Smooth muscle cell (in vitro differentiated cells): ENCODE results near the gene CPXM1. TPM values are rescaled to one million over a fixed set of nuclear protein-coding genes. Genes with fewer than 3 reads are reported as not detected.

ENCODE experiments used
- DNase-seq: peaks from one replicate; lab custom pipeline; 2025; ENCODE audit not compliant: unreplicated experiment; lab: John Stamatoyannopoulos, UW
- H2AFZ ChIP-seq: fragments of 200-600 bp; sonication (generic); 2 replicates; pipeline ENCODE4 v1.6.0; 2016; ENCODE audit warnings: antibody characterized with exemption, low read depth, mild to moderate bottlenecking
- H3F3A ChIP-seq: fragments of 200-600 bp; sonication (generic); 2 replicates; pipeline ENCODE4 v1.6.0; 2017; ENCODE audit warnings: antibody characterized with exemption, low read depth
- H3K27ac ChIP-seq: fragments of 200-600 bp; sonication (generic); 2 replicates; pipeline ENCODE4 v1.5.1; 2016; ENCODE audit warnings: low read depth, mild to moderate bottlenecking
- H3K27me3 ChIP-seq: fragments of 200-600 bp; sonication (generic); 2 replicates; pipeline ENCODE4 v1.6.1; 2016; ENCODE audit warnings: low read depth, mild to moderate bottlenecking
- H3K36me3 ChIP-seq: fragments of 200-600 bp; sonication (generic); 2 replicates; pipeline ENCODE4 v1.5.1; 2016; ENCODE audit warnings: low read depth
- H3K4me1 ChIP-seq: fragments of 200-600 bp; sonication (generic); 2 replicates; pipeline ENCODE4 v1.5.1; 2016; ENCODE audit warnings: low read depth
- H3K4me2 ChIP-seq: fragments of 200-600 bp; sonication (generic); 2 replicates; pipeline ENCODE4 v1.6.0; 2016; ENCODE audit warnings: mild to moderate bottlenecking
- H3K4me3 ChIP-seq: fragments of 200-600 bp; sonication (generic); 2 replicates; pipeline ENCODE4 v1.5.1; 2016; ENCODE audit warnings: mild to moderate bottlenecking
- H3K79me2 ChIP-seq: fragments of 200-600 bp; sonication (generic); 2 replicates; pipeline ENCODE4 v1.6.0; 2016; ENCODE audit warnings: low read depth, mild to moderate bottlenecking
- H3K9ac ChIP-seq: fragments of 200-600 bp; sonication (generic); 2 replicates; pipeline ENCODE4 v1.6.0; 2016; ENCODE audit warnings: low read depth
- H3K9me3 ChIP-seq: fragments of 200-600 bp; sonication (generic); replicated peaks from 2 replicates; pipeline ENCODE4 v1.5.1; 2016; ENCODE audit warnings: low read depth
- H4K20me1 ChIP-seq: fragments of 200-600 bp; sonication (generic); 2 replicates; pipeline ENCODE4 v1.6.0; 2016; ENCODE audit warnings: low read depth
- CTCF ChIP-seq: fragments of 200-600 bp; sonication (generic); IDR thresholded peaks from 2 replicates; pipeline ENCODE4 v1.5.1; 2017; ENCODE audit warnings: borderline replicate concordance, mild to moderate bottlenecking, antibody characterized with exemption; ENCODE audit not compliant: insufficient read depth, poor library complexity, severe bottlenecking
- WGBS: methylation state at CpG from one replicate; pipeline ENCODE4 v1.1.7; 2016; ENCODE audit warnings: low lambda C conversion rate; 5-methylcytosine and 5-hydroxymethylcytosine counted together
- polyA plus RNA-seq: library from polyadenylated mRNA; unstranded; fragments of >200 nt; fragmentation: Nextera tagmentation; extraction: Ambion mirVana; gene quantifications from 2 replicates; pipeline ENCODE4 v1.2.1, GENCODE V29; 2016
- total RNA-seq: library from RNA; depleted of rRNA; stranded (reverse); fragments of >200 nt; gene quantifications from 2 replicates; pipeline ENCODE4 v1.2.3, GENCODE V29; 2014

Gene CPXM1
- total and polyA plus RNA-seq, 2 experiments from 2014 or later, result 40.2 to 99.3 TPM

GRCh38 chr20:2815242-2815900 is 14.9 kb upstream of the CPXM1 start:
- H3K4me1 ChIP-seq, result peaks cover 5% of the 10 kb centered on the region
- WGBS, result 89% methylated on average over 8 of the region's 8 CpGs
- peaks cover 10% of the 10 kb centered on the region for H3F3A ChIP-seq
- peak overlapping the region; percentile 7 for H3K4me2 ChIP-seq
- no peak overlapping the region for H3K4me3 ChIP-seq
- no peaks in the 10 kb centered on the region for H3K9me3 ChIP-seq
- no peaks in the 10 kb centered on the region for H3K79me2 ChIP-seq
- no peaks in the 10 kb centered on the region for H3K27me3 ChIP-seq
- TF ChIP-seq CTCF, result no peak
- H3K27ac ChIP-seq, result peak overlapping the region; percentile 5
- H3K36me3 ChIP-seq, result no peaks in the 10 kb centered on the region
- H3K9ac ChIP-seq, result no peak overlapping the region
- no peak overlapping the region for H2AFZ ChIP-seq
- no peak for DNase-seq
- no peaks in the 10 kb centered on the region for H4K20me1 ChIP-seq

GRCh38 chr20:2814587-2815051 is 14.2 kb upstream of the CPXM1 start, which contains the start of gene C20orf141:
C20orf141 (plus strand) TSS chr20:2814987; CDS start chr20:2815185, 198 bp downstream.
- H3K4me2 ChIP-seq, result peak within 1 kb of the TSS; percentile 56
- H3K9ac ChIP-seq, result no peak within 1 kb of the TSS
- H3K4me3 ChIP-seq, result no peak within 1 kb of the TSS

DNA sequence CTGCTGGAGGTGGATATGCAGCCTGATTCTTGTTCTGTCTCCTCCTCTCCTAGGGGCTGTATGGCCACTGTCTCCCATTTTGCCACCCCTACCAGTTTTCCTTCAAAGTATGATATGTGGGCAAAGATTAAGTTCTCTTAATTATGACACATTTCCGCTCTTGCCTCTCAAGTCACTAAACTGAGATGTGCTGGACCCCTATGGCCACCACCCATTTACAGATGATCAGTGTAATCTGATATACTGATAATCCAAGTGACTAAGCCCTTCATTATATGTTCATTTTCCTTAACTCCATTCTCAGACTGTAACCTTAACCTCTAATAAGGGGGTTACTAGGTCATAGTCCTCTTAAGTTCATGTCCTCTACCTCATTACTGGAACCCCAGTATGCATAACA is 13.6 kb upstream of the CPXM1 start:
- Histone ChIP-seq H3K79me2 (no peaks in the 10 kb centered on the region), H3K27ac (peak overlapping the region; percentile 5), H3K4me2 (peak overlapping the region; percentile 56), H2AFZ (no peak overlapping the region), H3K4me1 (peaks cover 3% of the 10 kb centered on the region), H4K20me1 (no peaks in the 10 kb centered on the region), H3K9me3 (no peaks in the 10 kb centered on the region), H3K36me3 (no peaks in the 10 kb centered on the region), H3K9ac (no peak overlapping the region), H3K4me3 (no peak overlapping the region), H3K27me3 (no peaks in the 10 kb centered on the region), H3F3A (peaks cover 8% of the 10 kb centered on the region)
- no peak for DNase-seq
- WGBS, result 90% methylated on average over 1 of the region's 1 CpG
- no peak for TF ChIP-seq CTCF

More at GRCh38 chr20:2814587-2815051, 14.2 kb upstream of the CPXM1 start, which contains the start of gene C20orf141:
- Histone ChIP-seq H2AFZ (no peak within 1 kb of the TSS), H3K27me3 (no peaks in the 10 kb centered on the region), H3K4me1 (peaks cover 3% of the 10 kb centered on the region), H3K79me2 (no peaks in the 10 kb centered on the region), H3K9me3 (no peaks in the 10 kb centered on the region), H3K36me3 (no peaks in the 10 kb centered on the region), H4K20me1 (no peaks in the 10 kb centered on the region), H3F3A (peaks cover 8% of the 10 kb centered on the region), H3K27ac (peak within 1 kb of the TSS; percentile 5)
- 10% methylated on average over 5 of the region's 5 CpGs for WGBS
- no peak for TF ChIP-seq CTCF
- no peak for DNase-seq

DNA sequence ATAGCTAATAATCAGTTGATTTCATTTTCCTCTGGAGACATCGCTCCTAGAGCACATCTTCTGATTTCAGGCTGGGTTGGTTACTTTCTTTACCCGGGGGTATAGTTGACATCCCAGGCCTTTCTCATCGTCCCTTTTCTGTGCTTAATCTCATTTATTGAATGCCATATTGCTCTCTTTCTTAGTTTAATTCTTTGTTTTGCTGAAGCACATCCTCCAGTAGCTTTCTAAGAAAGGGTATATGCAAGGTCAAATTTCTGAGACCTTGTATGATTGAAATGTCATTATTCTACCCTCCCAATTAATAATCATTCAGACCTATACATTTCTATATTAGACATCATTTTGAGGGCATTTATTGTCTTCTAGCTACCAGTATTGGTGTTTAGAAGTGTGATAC is 11.8 kb upstream of the CPXM1 start:
- peaks cover 3% of the 10 kb centered on the region for H3K4me1 ChIP-seq
- TF ChIP-seq CTCF, result no peak
- peaks cover 8% of the 10 kb centered on the region for H3F3A ChIP-seq
- H3K36me3 ChIP-seq, result no peaks in the 10 kb centered on the region
- H2AFZ ChIP-seq, result no peak overlapping the region
- no peak for DNase-seq
- H4K20me1 ChIP-seq, result no peaks in the 10 kb centered on the region
- WGBS, result 93% methylated on average over 3 of the region's 3 CpGs
- no peak overlapping the region for H3K4me2 ChIP-seq
- H3K9me3 ChIP-seq, result no peaks in the 10 kb centered on the region
- no peaks in the 10 kb centered on the region for H3K27me3 ChIP-seq
- no peak overlapping the region for H3K27ac ChIP-seq
- H3K9ac ChIP-seq, result no peak overlapping the region
- H3K4me3 ChIP-seq, result no peak overlapping the region
- H3K79me2 ChIP-seq, result no peaks in the 10 kb centered on the region
